Activated T-cell treated with anti-CD3 and anti-CD28 coated beads, Interleukin-2, amount 50 U/mL, for 1 hour (primary cell): ENCODE data around the gene VPS13C.

Source experiments
- DNase-seq: peaks from one replicate; pipeline ENCODE4 v3.0.0-alpha.2; 2020

The VPS13C gene

GRCh38 chr15:61851955-61852354 lies 208.3 kb downstream of the VPS13C start:
- DNase-seq: no peak

- DNase-seq: no peak
Measured at GRCh38 chr15:61849447-61849846, 210.8 kb downstream of the VPS13C start.

GRCh38 chr15:61841466-61841865 lies 218.8 kb downstream of the VPS13C start:
- no peak for DNase-seq

- no peak for DNase-seq
Measured at GRCh38 chr15:61840090-61840489, 220.2 kb downstream of the VPS13C start.

- DNase-seq: no peak
Measured at GRCh38 chr15:61839546-61839945, 220.7 kb downstream of the VPS13C start.

GRCh38 chr15:61835496-61836106 lies 224.6 kb downstream of the VPS13C start:
- DNase-seq: peak; percentile 58

- no peak for DNase-seq
Measured at GRCh38 chr15:61835029-61835428, 225.2 kb downstream of the VPS13C start.

- DNase-seq: peak; percentile 76
Measured at GRCh38 chr15:61834076-61834697, 226.1 kb downstream of the VPS13C start.

- DNase-seq: no peak
Measured at GRCh38 chr15:61832223-61832622, 228.0 kb downstream of the VPS13C start.

- DNase-seq: no peak
Measured at GRCh38 chr15:61831505-61831921, 228.7 kb downstream of the VPS13C start.

GRCh38 chr15:61830536-61831330 lies 229.5 kb downstream of the VPS13C start:
- DNase-seq: no peak

- DNase-seq: no peak
Measured at GRCh38 chr15:61829514-61829889, 230.7 kb downstream of the VPS13C start.

GRCh38 chr15:61828860-61829513 lies 231.3 kb downstream of the VPS13C start:
- DNase-seq: no peak

- no peak for DNase-seq
Measured at GRCh38 chr15:61828008-61828407, 232.2 kb downstream of the VPS13C start.

GRCh38 chr15:61827131-61827530 lies 233.1 kb downstream of the VPS13C start:
- no peak for DNase-seq

GRCh38 chr15:61824291-61824690 lies 236.0 kb downstream of the VPS13C start:
- DNase-seq: no peak

- DNase-seq: no peak
Measured at GRCh38 chr15:61822511-61822910, 237.7 kb downstream of the VPS13C start.

GRCh38 chr15:61820951-61821350 lies 239.3 kb downstream of the VPS13C start:
- no peak for DNase-seq

GRCh38 chr15:61820212-61820611 lies 240.0 kb downstream of the VPS13C start:
- no peak for DNase-seq

GRCh38 chr15:61819386-61819785 lies 240.9 kb downstream of the VPS13C start:
- DNase-seq: no peak

- no peak for DNase-seq
Measured at GRCh38 chr15:61818801-61819200, 241.4 kb downstream of the VPS13C start.

GRCh38 chr15:61816856-61817255 lies 243.4 kb downstream of the VPS13C start:
- DNase-seq: no peak

GRCh38 chr15:61815356-61816083 lies 244.7 kb downstream of the VPS13C start:
- no peak for DNase-seq
